K562 (cell line): Measurements from ENCODE around the gene BOLA1. TPM values are rescaled to one million over a fixed set of nuclear protein-coding genes. Genes with fewer than 3 reads are reported as not detected.

Experiments
- ARID3B ChIP-seq: fragments of 250-450 bp; sonication (Bioruptor Pico); IDR thresholded peaks from 2 replicates; pipeline ENCODE4 v1.4.0; 2020; ENCODE audit warnings: borderline replicate concordance
- ATF1 ChIP-seq, 2 experiments: fragments of 450-650 bp in 1 of 2; IDR thresholded peaks; 2 replicates each; pipeline ENCODE4 v1.6.1; 2016; ENCODE audit warnings: missing compliant biosample characterization in 1 of 2, missing genetic modification characterization in 1 of 2
- BDP1 ChIP-seq: IDR thresholded peaks from 3 replicates; pipeline ENCODE4 v1.6.1; 2011; ENCODE audit not compliant: insufficient read length, insufficient read depth
- C11orf30 ChIP-seq: fragments of 450-650 bp; IDR thresholded peaks from 2 replicates; pipeline ENCODE4 v1.6.1; 2016; ENCODE audit warnings: low read depth, mild to moderate bottlenecking
- CEBPZ ChIP-seq: fragments of 150-350 bp; IDR thresholded peaks from 2 replicates; pipeline ENCODE4 v1.6.1; 2014; ENCODE audit warnings: low read depth, mild to moderate bottlenecking, low read length, borderline replicate concordance
- CLOCK ChIP-seq: fragments of 250-450 bp; sonication (Bioruptor Pico); IDR thresholded peaks from 2 replicates; pipeline ENCODE4 v1.4.0; 2020; ENCODE audit warnings: mild to moderate bottlenecking, moderate library complexity, borderline replicate concordance
- E2F8 ChIP-seq: fragments of 450-650 bp; IDR thresholded peaks from 2 replicates; pipeline ENCODE4 v1.7.1; 2018; ENCODE audit warnings: mild to moderate bottlenecking, low read depth; ENCODE audit not compliant: partially characterized antibody
- MIER1 ChIP-seq: fragments of 450-650 bp; IDR thresholded peaks from 2 replicates; pipeline ENCODE4 v1.6.1; 2016; ENCODE audit warnings: antibody characterized with exemption, mild to moderate bottlenecking, low read depth
- NCOA1 ChIP-seq: fragments of 450-650 bp; IDR thresholded peaks from 2 replicates; pipeline ENCODE4 v1.6.1; 2016; ENCODE audit warnings: low read depth
- NR2F6 ChIP-seq: fragments of 450-650 bp; formaldehyde crosslinking; IDR thresholded peaks from 2 replicates; pipeline ENCODE4 v1.4.0; 2020; ENCODE audit warnings: mild to moderate bottlenecking
- RBM15 ChIP-seq: fragments of 200-400 bp; formaldehyde crosslinking; IDR thresholded peaks from 2 replicates; pipeline ENCODE4 v1.6.1; 2018; ENCODE audit warnings: mild to moderate bottlenecking, low read length, moderate library complexity; ENCODE audit not compliant: insufficient read depth
- SMARCA4 ChIP-seq: fragments of 450-650 bp; IDR thresholded peaks from 2 replicates; pipeline ENCODE4 v1.6.1; 2016
- TCFL5 ChIP-seq: fragments of 250-450 bp; sonication (Bioruptor Pico); conservative IDR thresholded peaks from 2 replicates; pipeline ENCODE4 v1.6.1; 2021; ENCODE audit warnings: mild to moderate bottlenecking, moderate library complexity, matching md5 sums
- TGIF2 ChIP-seq: sonication (generic); formaldehyde crosslinking; IDR thresholded peaks from 2 replicates; pipeline ENCODE4 v1.8.1; 2022; ENCODE audit warnings: mild to moderate bottlenecking, missing genetic modification reagents, moderate library complexity
- ZFP1 ChIP-seq: fragments of 450-650 bp; formaldehyde crosslinking; IDR thresholded peaks from 2 replicates; pipeline ENCODE4 v1.4.0; 2020; ENCODE audit warnings: mild to moderate bottlenecking, mixed read lengths
- ZNF24 ChIP-seq: fragments of 450-650 bp; IDR thresholded peaks from 2 replicates; pipeline ENCODE4 v1.6.1; 2016
- ZNF3 ChIP-seq: fragments of 250-450 bp; sonication (Bioruptor Pico); IDR thresholded peaks from 2 replicates; pipeline ENCODE4 v1.5.0; 2021; ENCODE audit warnings: mild to moderate bottlenecking, moderate library complexity
- polyA plus RNA-seq, 8 experiments: library from polyadenylated mRNA; depleted of rRNA in 4 of 8; stranded (reverse) in 5 of 8; unstranded in 3 of 8; fragments of >200 nt; fragmentation: Nextera tagmentation in 2 of 8; fragmentation: Illumina TruSeq in 1 of 8; extraction: Ambion mirVana in 2 of 8; extraction: Trizol in 1 of 8; gene quantifications; 2 replicates each; pipeline versions ENCODE4 v1.2.1 to v1.2.3, GENCODE V29; 2011 to 2014; ENCODE audit warnings: inconsistent platforms in 1 of 8, missing spikeins in 1 of 8
- total RNA-seq, 7 experiments: library from RNA; depleted of rRNA in 6 of 7; stranded (reverse); fragments of >200 nt in 6 of 7; fragmentation: Illumina TruSeq in 2 of 7; extraction: Trizol in 2 of 7; gene quantifications; 2 replicates each; pipeline versions ENCODE4 v1.2.1 to v1.2.3, GENCODE V29; 2011 to 2021; ENCODE audit warnings: low replicate concordance in 1 of 7

The BOLA1 gene
- total and polyA plus RNA-seq, 9 of the 15 experiments (the other 6 are each of a cell fraction or from before 2014, with no cell fraction given), result 0.18 to 1.2 (median 0.40) TPM; not detected in 2

- TF ChIP-seq C11orf30, result no peak
- TF ChIP-seq NR2F6 (CRISPR knock-in tag), result no peak; the same call in 1 of the 2 replicates
- no peak for TF ChIP-seq CLOCK (CRISPR knock-in tag)
- TF ChIP-seq ZNF24, result peak; percentile 53
- no peak for TF ChIP-seq ARID3B (CRISPR knock-in tag)
- TF ChIP-seq CEBPZ, result no peak
- TF ChIP-seq TCFL5, result no peak
- TF ChIP-seq RBM15, result peak; percentile 82; the same call in 1 of the 2 replicates
- no peak for TF ChIP-seq NCOA1
- TF ChIP-seq TGIF2 (CRISPR knock-in tag), result no peak
- no peak for TF ChIP-seq ZFP1 (CRISPR knock-in tag)
- TF ChIP-seq ATF1 (CRISPR knock-in tag; IDR thresholded peaks at IDR 0.05), result 0 out of 2 replicates have a peak, but pooled peaks have one; percentile 22
- TF ChIP-seq ATF1 (tag; IDR thresholded peaks at IDR 0.05), result peak; percentile 95
- TF ChIP-seq MIER1, result no peak
- peak; percentile 17 for TF ChIP-seq E2F8
- no peak for TF ChIP-seq ZNF3 (CRISPR knock-in tag)
- TF ChIP-seq BDP1, result no peak
- TF ChIP-seq SMARCA4, result no peak
These were observed 12.8 kb upstream of the BOLA1 start (continued) for GRCh38 chr1:149886396-149887195.
